Neural crest cell (in vitro differentiated cells): ENCODE data around the gene DGKZ. TPM values are rescaled to one million over a fixed set of nuclear protein-coding genes. Genes with fewer than 3 reads are reported as not detected.

Experiments used
- DNase-seq: peaks from one replicate; pipeline ENCODE4 v3.0.0; 2021; ENCODE audit warnings: low read depth, mixed read lengths, low spot score
- H3K27ac Mint-ChIP-seq: one replicate; pipeline ENCODE4 v1.8.0; 2021; ENCODE audit warnings: mild to moderate bottlenecking, mixed read lengths; ENCODE audit not compliant: unreplicated experiment
- H3K27me3 Mint-ChIP-seq: 2 replicates; pipeline ENCODE4 v1.8.0; 2021; ENCODE audit warnings: low read depth, mild to moderate bottlenecking, mixed read lengths
- H3K36me3 Mint-ChIP-seq: 2 replicates; pipeline ENCODE4 v1.8.0; 2021; ENCODE audit warnings: low read depth, mild to moderate bottlenecking, mixed read lengths
- H3K4me1 Mint-ChIP-seq: 2 replicates; pipeline ENCODE4 v1.8.0; 2021; ENCODE audit warnings: mixed read lengths
- H3K4me3 Mint-ChIP-seq: one replicate; pipeline ENCODE4 v1.8.0; 2021; ENCODE audit warnings: mild to moderate bottlenecking, mixed read lengths
- H3K9me3 Mint-ChIP-seq: 2 replicates; pipeline ENCODE4 v1.8.0; 2021; ENCODE audit warnings: mixed read lengths
- CTCF ChIP-seq: fragments of 200-600 bp; sonication (generic); conservative IDR thresholded peaks from 2 replicates; pipeline ENCODE4 v1.5.0; 2021; ENCODE audit warnings: antibody characterized with exemption, mild to moderate bottlenecking
- total RNA-seq: library from RNA; stranded (reverse); gene quantifications from 2 replicates; pipeline ENCODE4 v1.2.1, GENCODE V29; 2021

Gene DGKZ
- total RNA-seq, 1 donor from 2014 or later = 60.1 TPM

- H3K27me3 Mint-ChIP-seq = peaks cover 8% of the 10 kb centered on the region
- no peak overlapping the region for H3K27ac Mint-ChIP-seq
- H3K4me3 Mint-ChIP-seq = no peak overlapping the region
- no peaks in the 10 kb centered on the region for H3K4me1 Mint-ChIP-seq
- DNase-seq = no peak
- TF ChIP-seq CTCF = no peak
- H3K9me3 Mint-ChIP-seq = no peaks in the 10 kb centered on the region
- no peaks in the 10 kb centered on the region for H3K36me3 Mint-ChIP-seq
Observed at GRCh38 chr11:46321757-46322156, 25.5 kb upstream of the DGKZ start.

GRCh38 chr11:46322759-46323158 lies 24.5 kb upstream of the DGKZ start:
- Mint-ChIP-seq H3K27ac (no peak overlapping the region), H3K36me3 (no peaks in the 10 kb centered on the region), H3K9me3 (no peaks in the 10 kb centered on the region), H3K4me3 (no peak overlapping the region), H3K4me1 (no peaks in the 10 kb centered on the region), H3K27me3 (peaks cover 14% of the 10 kb centered on the region)
- TF ChIP-seq CTCF = peak; percentile 34
- no peak for DNase-seq

- DNase-seq = no peak
- Mint-ChIP-seq H3K4me3 (no peak overlapping the region), H3K27me3 (peaks cover 45% of the 10 kb centered on the region), H3K9me3 (no peaks in the 10 kb centered on the region), H3K4me1 (peaks cover 17% of the 10 kb centered on the region), H3K36me3 (no peaks in the 10 kb centered on the region), H3K27ac (no peak overlapping the region)
- no peak for TF ChIP-seq CTCF
Observed at GRCh38 chr11:46326813-46327416, 20.3 kb upstream of the DGKZ start.

- no peaks in the 10 kb centered on the region for H3K9me3 Mint-ChIP-seq
- H3K4me1 Mint-ChIP-seq = peaks cover 18% of the 10 kb centered on the region
- H3K36me3 Mint-ChIP-seq = no peaks in the 10 kb centered on the region
- TF ChIP-seq CTCF = no peak
- H3K4me3 Mint-ChIP-seq = no peak overlapping the region
- H3K27ac Mint-ChIP-seq = no peak overlapping the region
- peaks cover 51% of the 10 kb centered on the region for H3K27me3 Mint-ChIP-seq
- no peak for DNase-seq
Observed at GRCh38 chr11:46327829-46328228, 19.4 kb upstream of the DGKZ start.

GRCh38 chr11:46330154-46330553 lies 17.1 kb upstream of the DGKZ start:
- Mint-ChIP-seq H3K27me3 (peaks cover 68% of the 10 kb centered on the region), H3K4me3 (peak overlapping the region; percentile 24), H3K36me3 (no peaks in the 10 kb centered on the region), H3K9me3 (no peaks in the 10 kb centered on the region), H3K27ac (no peak overlapping the region), H3K4me1 (peaks cover 22% of the 10 kb centered on the region)
- no peak for TF ChIP-seq CTCF
- DNase-seq = no peak
